HG03025 (cell line): ENCODE data around the gene ADAM10.
"Not testable (repeated sequence)": the region's sequence is repeated elsewhere in the genome, so short reads cannot be mapped to it uniquely, and the experiment has no call there.

Experiments
- ATAC-seq: cut with Tn5 transposase; IDR thresholded peaks from one replicate; pipeline ENCODE4 v1.9.1; 2021; ENCODE audit warnings: mild to moderate bottlenecking, moderate library complexity; ENCODE audit not compliant: unreplicated experiment, low FRiP score

ADAM10 gene

GRCh38 chr15:58622877-58623276 is 126.6 kb downstream of the ADAM10 start:
- no peak for ATAC-seq

GRCh38 chr15:58620268-58620667 is 129.2 kb downstream of the ADAM10 start:
- ATAC-seq, result not testable (repeated sequence)

- no peak for ATAC-seq
These were observed 133.3 kb downstream of the ADAM10 start for GRCh38 chr15:58616171-58616570.

- ATAC-seq, result no peak
These were observed 137.5 kb downstream of the ADAM10 start for GRCh38 chr15:58611731-58612676.

- no peak for ATAC-seq
These were observed 140.8 kb downstream of the ADAM10 start for GRCh38 chr15:58608711-58609110.

GRCh38 chr15:58608129-58608590 is 141.3 kb downstream of the ADAM10 start:
- ATAC-seq, result no peak

- ATAC-seq, result no peak
These were observed 142.9 kb downstream of the ADAM10 start for GRCh38 chr15:58606577-58607080.

- no peak for ATAC-seq
These were observed 143.5 kb downstream of the ADAM10 start for GRCh38 chr15:58605931-58606530.

GRCh38 chr15:58604455-58604923 is 145.0 kb downstream of the ADAM10 start:
- no peak for ATAC-seq

- ATAC-seq, result not testable (repeated sequence)
These were observed 145.6 kb downstream of the ADAM10 start for GRCh38 chr15:58603927-58604326.

GRCh38 chr15:58602823-58603222 is 146.7 kb downstream of the ADAM10 start:
- no peak for ATAC-seq

GRCh38 chr15:58598829-58599210 is 150.7 kb downstream of the ADAM10 start:
- ATAC-seq, result no peak

GRCh38 chr15:58597943-58598828 is 151.3 kb downstream of the ADAM10 start:
- no peak for ATAC-seq

GRCh38 chr15:58595516-58596263 is 153.8 kb downstream of the ADAM10 start:
- no peak for ATAC-seq

GRCh38 chr15:58594898-58595297 is 154.6 kb downstream of the ADAM10 start:
- no peak for ATAC-seq

GRCh38 chr15:58593870-58594269 is 155.6 kb downstream of the ADAM10 start:
- no peak for ATAC-seq

GRCh38 chr15:58590926-58591325 is 158.6 kb downstream of the ADAM10 start:
- ATAC-seq, result no peak

- ATAC-seq, result no peak
These were observed 159.3 kb downstream of the ADAM10 start for GRCh38 chr15:58590236-58590635.

- no peak for ATAC-seq
These were observed 160.5 kb downstream of the ADAM10 start for GRCh38 chr15:58589047-58589446.

GRCh38 chr15:58588096-58588495 is 161.4 kb downstream of the ADAM10 start:
- no peak for ATAC-seq
